HG03060 (cell line): ENCODE measurements around the gene TRAPPC3.

Experiments used
- ATAC-seq: cut with Tn5 transposase; IDR thresholded peaks from one replicate; pipeline ENCODE4 v1.9.1; 2021; ENCODE audit warnings: low read depth, moderate number of reproducible peaks; ENCODE audit not compliant: unreplicated experiment

Gene TRAPPC3

GRCh38 chr1:36154765-36155407, 5.6 kb upstream of the TRAPPC3 start:
- no peak for ATAC-seq

- ATAC-seq: no peak
Observed at GRCh38 chr1:36154335-36154734, 5.0 kb upstream of the TRAPPC3 start.

- ATAC-seq: no peak
Observed at GRCh38 chr1:36153476-36153875, 4.2 kb upstream of the TRAPPC3 start.

GRCh38 chr1:36151845-36152203, 2.5 kb upstream of the TRAPPC3 start:
- ATAC-seq: no peak

GRCh38 chr1:36151134-36151844, 2.0 kb upstream of the TRAPPC3 start:
- ATAC-seq: no peak

- no peak for ATAC-seq
Observed at GRCh38 chr1:36150296-36151133, 1.2 kb upstream of the TRAPPC3 start.

- ATAC-seq: no peak
Observed at GRCh38 chr1:36149973-36150295, 648 bp upstream of the TRAPPC3 start.

GRCh38 chr1:36148821-36149236, 457 bp downstream of the TRAPPC3 start:
- ATAC-seq: no peak

- ATAC-seq: no peak
Observed at GRCh38 chr1:36144413-36144812, 4.9 kb downstream of the TRAPPC3 start.

- ATAC-seq: no peak
Observed at GRCh38 chr1:36143424-36143823, 5.9 kb downstream of the TRAPPC3 start.

GRCh38 chr1:36142121-36142520, 7.2 kb downstream of the TRAPPC3 start:
- ATAC-seq: no peak

- ATAC-seq: no peak
Observed at GRCh38 chr1:36139521-36139920, 9.8 kb downstream of the TRAPPC3 start.

- ATAC-seq: no peak
Observed at GRCh38 chr1:36137776-36138175, 11.5 kb downstream of the TRAPPC3 start.

- no peak for ATAC-seq
Observed at GRCh38 chr1:36137226-36137625, 12.1 kb downstream of the TRAPPC3 start.

- no peak for ATAC-seq
Observed at GRCh38 chr1:36136535-36136934, 12.8 kb downstream of the TRAPPC3 start.

- ATAC-seq: no peak
Observed at GRCh38 chr1:36135796-36136195, 13.5 kb downstream of the TRAPPC3 start.

- no peak for ATAC-seq
Observed at GRCh38 chr1:36135330-36135667, 14.0 kb downstream of the TRAPPC3 start.

GRCh38 chr1:36134505-36135329, 14.6 kb downstream of the TRAPPC3 start:
- no peak for ATAC-seq

- no peak for ATAC-seq
Observed at GRCh38 chr1:36134031-36134430, 15.3 kb downstream of the TRAPPC3 start.

- ATAC-seq: no peak
Observed at GRCh38 chr1:36133484-36133883, 15.8 kb downstream of the TRAPPC3 start.

- ATAC-seq: no peak
Observed at GRCh38 chr1:36132029-36132428, 17.3 kb downstream of the TRAPPC3 start.
